Measurements from ENCODE around the gene IGSF21. TPM values are rescaled to one million over a fixed set of nuclear protein-coding genes. Genes with fewer than 3 reads are reported as not detected.

The IGSF21 gene
- total RNA-seq, 2 experiments from 2014 or later = not detected

DNA sequence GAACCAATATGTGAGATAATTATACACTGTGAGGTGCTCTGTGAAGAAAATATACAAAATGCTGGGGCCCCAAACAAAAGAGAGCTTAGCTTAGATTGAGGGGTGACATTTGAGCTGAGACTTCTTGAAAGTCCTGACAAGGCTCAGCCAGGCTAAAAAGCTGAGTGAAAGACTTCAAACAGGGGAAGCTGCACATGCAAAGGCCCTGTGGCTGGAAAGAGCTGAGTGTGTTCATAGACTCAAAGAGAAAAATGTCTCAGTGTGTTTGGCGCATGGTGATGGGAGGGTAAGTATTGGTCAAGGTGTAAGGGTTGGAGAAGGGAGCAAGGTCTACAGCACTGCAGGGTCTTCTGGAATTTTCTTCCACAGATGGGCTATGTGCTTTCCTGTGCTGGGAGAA lies 245.9 kb downstream of the IGSF21 start:
- intact Hi-C loops (cut with micrococcal nuclease) = no loop called here
- Mint-ChIP-seq H3K27ac (no peak overlapping the region), H3K36me3 (ENCODE audit: low read depth) (no peaks in the 10 kb centered on the region), H3K4me1 (ENCODE audit: low read depth) (no peaks in the 10 kb centered on the region), H3K4me3 (no peak overlapping the region), H3K27me3 (peaks cover 16% of the 10 kb centered on the region), H3K9me3 (no peaks in the 10 kb centered on the region)
- no peak for ATAC-seq
- DNase-seq = no peak
- ChIA-PET POLR2A (no interaction called here), CTCF (no interaction called here)
- no peak for TF ChIP-seq CTCF (IDR thresholded peaks at IDR 0.05)

DNA sequence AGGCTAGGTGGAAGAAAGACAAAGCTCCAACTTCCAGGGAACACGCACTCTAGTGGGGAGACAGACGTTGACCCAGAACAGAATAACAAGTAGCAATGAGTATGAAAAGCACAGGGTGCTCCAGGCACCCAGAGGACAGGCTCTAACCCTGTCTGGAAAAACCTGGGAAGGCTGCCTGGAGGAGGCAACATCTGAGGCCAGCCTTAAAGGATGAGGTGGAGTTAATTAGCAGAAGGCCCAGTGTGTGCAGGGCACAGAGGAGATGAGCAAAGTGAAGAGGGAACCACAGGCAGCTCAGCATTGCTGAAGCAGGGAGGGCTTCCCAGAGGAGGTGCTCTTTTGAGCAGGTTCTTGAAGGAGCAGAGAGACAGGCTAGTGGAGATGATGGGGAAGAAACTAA lies 246.4 kb downstream of the IGSF21 start:
- DNase-seq (no peak), ATAC-seq (no peak)
- ChIA-PET CTCF (no interaction called here), POLR2A (no interaction called here)
- Mint-ChIP-seq H3K9me3 (no peaks in the 10 kb centered on the region), H3K27me3 (peaks cover 16% of the 10 kb centered on the region), H3K27ac (no peak overlapping the region), H3K4me1 (ENCODE audit: low read depth) (no peaks in the 10 kb centered on the region), H3K4me3 (no peak overlapping the region), H3K36me3 (ENCODE audit: low read depth) (no peaks in the 10 kb centered on the region)
- intact Hi-C loops (cut with micrococcal nuclease) = no loop called here
- no peak for TF ChIP-seq CTCF (IDR thresholded peaks at IDR 0.05)

- no peak overlapping the region for H3K27ac Mint-ChIP-seq
- POLR2A ChIA-PET = no interaction called here
- H3K27me3 Mint-ChIP-seq = peaks cover 16% of the 10 kb centered on the region
- DNase-seq (no peak), ATAC-seq (no peak)
- CTCF ChIA-PET = no interaction called here
- H3K4me1 Mint-ChIP-seq (ENCODE audit: low read depth) = no peaks in the 10 kb centered on the region
- no peak for TF ChIP-seq CTCF (IDR thresholded peaks at IDR 0.05)
- intact Hi-C loops (cut with micrococcal nuclease) = no loop called here
- no peak overlapping the region for H3K4me3 Mint-ChIP-seq
- no peaks in the 10 kb centered on the region for H3K9me3 Mint-ChIP-seq
- H3K36me3 Mint-ChIP-seq (ENCODE audit: low read depth) = no peaks in the 10 kb centered on the region
Observed at GRCh38 chr1:18354612-18355011, 247.0 kb downstream of the IGSF21 start.

DNA sequence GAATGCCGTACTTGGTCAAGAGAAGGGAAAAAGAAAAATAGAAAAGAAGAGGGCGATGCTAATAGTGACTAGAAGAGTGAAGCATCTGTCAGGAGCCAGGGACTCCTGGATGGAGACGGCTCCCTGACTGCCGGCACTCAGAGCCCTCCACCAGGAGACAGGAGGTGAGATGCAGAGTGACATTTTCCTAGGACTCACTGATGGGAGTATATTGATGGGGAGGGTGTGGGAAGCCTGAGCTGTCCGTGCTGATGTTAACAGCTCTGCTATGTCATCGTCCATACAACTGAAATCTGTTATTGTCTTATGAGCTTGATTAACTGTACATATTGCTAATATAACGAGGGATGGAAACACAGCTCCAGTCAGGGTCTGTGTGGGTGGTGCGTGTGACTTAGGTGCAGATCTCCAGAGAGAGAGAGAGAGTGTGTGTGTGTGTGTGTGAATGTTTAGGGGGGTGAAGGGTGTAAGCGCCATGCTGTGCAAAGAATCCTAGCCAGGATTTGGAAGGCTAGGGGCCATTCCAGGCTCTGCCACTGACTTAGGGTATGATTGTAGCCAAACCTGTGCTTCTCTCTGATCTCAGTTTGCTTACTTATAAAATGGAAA lies 250.1 kb downstream of the IGSF21 start:
- no peak overlapping the region for H3K27ac Mint-ChIP-seq
- CTCF ChIA-PET = no interaction called here
- POLR2A ChIA-PET = interaction anchor here (0.6 kb wide), 1 partner anchor 1061 kb away, joined by 3 read pairs; no protein-coding TSS in a partner anchor
- no peaks in the 10 kb centered on the region for H3K36me3 Mint-ChIP-seq (ENCODE audit: low read depth)
- H3K4me1 Mint-ChIP-seq (ENCODE audit: low read depth) = no peaks in the 10 kb centered on the region
- H3K4me3 Mint-ChIP-seq = no peak overlapping the region
- no peak for DNase-seq
- intact Hi-C loops (cut with micrococcal nuclease) = no loop called here
- no peak for ATAC-seq
- H3K27me3 Mint-ChIP-seq = peaks cover 11% of the 10 kb centered on the region
- no peak for TF ChIP-seq CTCF (IDR thresholded peaks at IDR 0.05)
- H3K9me3 Mint-ChIP-seq = no peaks in the 10 kb centered on the region

GRCh38 chr1:18358600-18358999 lies 251.0 kb downstream of the IGSF21 start:
- H3K4me3 Mint-ChIP-seq = no peak overlapping the region
- no peak overlapping the region for H3K27ac Mint-ChIP-seq
- H3K9me3 Mint-ChIP-seq = no peaks in the 10 kb centered on the region
- ChIA-PET POLR2A (no interaction called here), CTCF (no interaction called here)
- no peaks in the 10 kb centered on the region for H3K36me3 Mint-ChIP-seq (ENCODE audit: low read depth)
- ATAC-seq (no peak), DNase-seq (no peak)
- H3K27me3 Mint-ChIP-seq = peaks cover 11% of the 10 kb centered on the region
- no peak for TF ChIP-seq CTCF (IDR thresholded peaks at IDR 0.05)
- H3K4me1 Mint-ChIP-seq (ENCODE audit: low read depth) = no peaks in the 10 kb centered on the region
- intact Hi-C loops (cut with micrococcal nuclease) = no loop called here

Data from activated CD8-positive, alpha-beta T cell treated with anti-CD3 and anti-CD28 coated beads for 36 hours (primary cell).